Measurements from ENCODE around the gene DNLZ.
"Not testable (repeated sequence)": the region's sequence is repeated elsewhere in the genome, so short reads cannot be mapped to it uniquely, and the experiment has no call there.

DNLZ gene

GRCh38 chr9:136361754-136362449, 1.6 kb downstream of the DNLZ start:
- no peak for DNase-seq

GRCh38 chr9:136361047-136361753, 2.3 kb downstream of the DNLZ start:
- peak in 1 of 56 donors; percentile 16 for DNase-seq

GRCh38 chr9:136359774-136360718, 3.5 kb downstream of the DNLZ start:
- DNase-seq, result no peak

GRCh38 chr9:136358888-136359287, 4.7 kb downstream of the DNLZ start:
- no peak for DNase-seq

GRCh38 chr9:136358016-136358415, 5.5 kb downstream of the DNLZ start:
- DNase-seq, result no peak

GRCh38 chr9:136357202-136357725, 6.3 kb downstream of the DNLZ start:
- no peak for DNase-seq

- no peak for DNase-seq
Measured at GRCh38 chr9:136355616-136356557, 7.7 kb downstream of the DNLZ start.

GRCh38 chr9:136354592-136355085, 8.9 kb downstream of the DNLZ start:
- no peak for DNase-seq

GRCh38 chr9:136353757-136354488, 9.6 kb downstream of the DNLZ start:
- no peak for DNase-seq

- DNase-seq, result no peak
Measured at GRCh38 chr9:136353088-136353487, 10.5 kb downstream of the DNLZ start.

- peak in 1 of 56 donors; percentile 34 for DNase-seq
Measured at GRCh38 chr9:136352682-136353081, 10.9 kb downstream of the DNLZ start.

- not testable (repeated sequence) for DNase-seq
Measured at GRCh38 chr9:136351868-136352267, 11.7 kb downstream of the DNLZ start.

GRCh38 chr9:136351252-136351800, 12.2 kb downstream of the DNLZ start:
- DNase-seq, result peak in 11 of 56 donors; percentile 20 to 62 (median 34)

- DNase-seq, result no peak
Measured at GRCh38 chr9:136349546-136349945, 14.0 kb downstream of the DNLZ start.

GRCh38 chr9:136348691-136349090, 14.9 kb downstream of the DNLZ start:
- no peak for DNase-seq

GRCh38 chr9:136347472-136348256, 15.9 kb downstream of the DNLZ start:
- DNase-seq, result no peak

GRCh38 chr9:136346927-136347465, 16.5 kb downstream of the DNLZ start:
- no peak for DNase-seq

- DNase-seq, result peak in 1 of 56 donors; percentile 39
Measured at GRCh38 chr9:136346157-136346481, 17.4 kb downstream of the DNLZ start.
